Parathyroid adenoma (tissue), 2 donors: ENCODE data around the gene CNGA2.
"Not testable (repeated sequence)": the region's sequence is repeated elsewhere in the genome, so short reads cannot be mapped to it uniquely, and the experiment has no call there.

ENCODE experiments used
- H2AFZ ChIP-seq: fragments of 300-600 bp; sonication (generic); one replicate; pipeline ENCODE4 v1.7.0; 2017; ENCODE audit warnings: antibody characterized with exemption, mild to moderate bottlenecking
- H3K27ac ChIP-seq: fragments of 300-600 bp; sonication (generic); one replicate; pipeline ENCODE4 v1.7.0; 2017
- H3K27me3 ChIP-seq: fragments of 300-600 bp; sonication (generic); one replicate; pipeline ENCODE4 v1.7.0; 2017; ENCODE audit warnings: low read length; ENCODE audit not compliant: control insufficient read depth, insufficient read depth
- H3K36me3 ChIP-seq: fragments of 300-600 bp; sonication (generic); one replicate; pipeline ENCODE4 v1.7.0; 2017; ENCODE audit warnings: low read length; ENCODE audit not compliant: control insufficient read depth, insufficient read depth
- H3K4me1 ChIP-seq: fragments of 300-600 bp; sonication (generic); one replicate; pipeline ENCODE4 v1.7.0; 2017; ENCODE audit warnings: control low read depth
- H3K4me2 ChIP-seq: fragments of 300-600 bp; sonication (generic); one replicate; pipeline ENCODE4 v1.7.0; 2017; ENCODE audit warnings: low read length
- H3K4me3 ChIP-seq: fragments of 300-600 bp; sonication (generic); one replicate; pipeline ENCODE4 v1.7.0; 2017; ENCODE audit warnings: low read depth, low read length
- H3K79me2 ChIP-seq: fragments of 300-600 bp; sonication (generic); one replicate; pipeline ENCODE4 v1.7.0; 2017; ENCODE audit warnings: control low read depth
- H3K9ac ChIP-seq: fragments of 300-600 bp; sonication (generic); one replicate; pipeline ENCODE4 v1.7.0; 2017; ENCODE audit warnings: mild to moderate bottlenecking
- H3K9me3 ChIP-seq: fragments of 300-600 bp; sonication (generic); one replicate; pipeline ENCODE4 v1.7.0; 2017; ENCODE audit warnings: low read length; ENCODE audit not compliant: control insufficient read depth
- TF ChIP-seq, protein P1 (sequence below): fragments of 300-600 bp; sonication (generic); IDR thresholded peaks from one replicate; pipeline ENCODE4 v1.7.0; 2017; ENCODE audit warnings: antibody characterized with exemption, mild to moderate bottlenecking
- donor health status: primary hyperparathyroidism.

Gene CNGA2

DNA sequence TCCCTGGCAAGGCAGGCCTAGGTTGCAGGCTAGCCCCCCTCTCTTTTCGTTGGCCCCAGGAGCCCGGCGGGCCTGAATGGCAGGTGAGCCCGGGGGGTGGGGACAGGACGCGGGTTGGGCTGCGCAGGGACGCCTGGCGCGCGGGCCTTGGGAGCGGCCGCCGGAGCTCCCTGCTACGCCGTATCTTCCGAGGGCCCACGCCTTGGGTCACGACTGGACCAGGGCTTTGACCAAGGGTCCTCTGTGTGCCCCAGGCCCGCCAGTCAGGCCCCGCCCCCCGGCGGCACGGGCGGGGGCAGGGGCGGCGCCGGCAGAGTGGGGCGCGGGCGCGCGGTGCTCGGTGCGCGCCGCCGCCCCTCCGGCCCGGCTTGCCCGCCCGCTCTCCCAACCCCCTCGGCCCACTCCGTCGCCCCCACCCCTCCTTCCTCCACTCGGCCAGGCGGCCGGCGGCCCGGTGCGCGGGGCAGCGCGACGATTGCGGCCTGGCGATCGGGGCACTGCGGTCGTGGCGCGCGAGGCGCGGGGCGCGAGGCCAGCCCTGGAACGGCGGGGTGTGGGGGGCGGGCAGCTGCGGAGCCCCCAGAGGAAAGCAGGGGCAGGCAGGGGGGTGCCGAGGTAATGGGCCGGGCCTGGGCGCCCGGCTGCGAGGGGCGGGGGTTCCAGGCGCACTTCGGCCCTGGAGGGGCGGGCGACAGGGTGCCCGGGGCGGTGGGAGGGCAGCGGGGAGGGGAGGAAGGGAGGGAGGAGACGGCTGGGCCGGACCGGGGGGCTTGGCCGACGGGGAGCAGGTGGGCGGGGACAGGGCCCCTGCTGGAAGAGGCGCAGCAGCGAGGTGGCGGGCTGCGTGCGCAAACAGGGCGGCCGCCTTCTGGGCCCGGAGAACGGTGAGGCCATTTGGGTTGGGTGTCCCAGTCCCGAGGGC lies 39.6 kb upstream of the CNGA2 start, which contains the start of gene PRRG3:
Gene PRRG3 (plus strand): TSS at position 798 of the 922 bp plus-strand sequence. CDS start 3,357 bp downstream, outside the sequence.
- TF ChIP-seq, protein P1, sequence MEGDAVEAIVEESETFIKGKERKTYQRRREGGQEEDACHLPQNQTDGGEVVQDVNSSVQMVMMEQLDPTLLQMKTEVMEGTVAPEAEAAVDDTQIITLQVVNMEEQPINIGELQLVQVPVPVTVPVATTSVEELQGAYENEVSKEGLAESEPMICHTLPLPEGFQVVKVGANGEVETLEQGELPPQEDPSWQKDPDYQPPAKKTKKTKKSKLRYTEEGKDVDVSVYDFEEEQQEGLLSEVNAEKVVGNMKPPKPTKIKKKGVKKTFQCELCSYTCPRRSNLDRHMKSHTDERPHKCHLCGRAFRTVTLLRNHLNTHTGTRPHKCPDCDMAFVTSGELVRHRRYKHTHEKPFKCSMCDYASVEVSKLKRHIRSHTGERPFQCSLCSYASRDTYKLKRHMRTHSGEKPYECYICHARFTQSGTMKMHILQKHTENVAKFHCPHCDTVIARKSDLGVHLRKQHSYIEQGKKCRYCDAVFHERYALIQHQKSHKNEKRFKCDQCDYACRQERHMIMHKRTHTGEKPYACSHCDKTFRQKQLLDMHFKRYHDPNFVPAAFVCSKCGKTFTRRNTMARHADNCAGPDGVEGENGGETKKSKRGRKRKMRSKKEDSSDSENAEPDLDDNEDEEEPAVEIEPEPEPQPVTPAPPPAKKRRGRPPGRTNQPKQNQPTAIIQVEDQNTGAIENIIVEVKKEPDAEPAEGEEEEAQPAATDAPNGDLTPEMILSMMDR: no peak
- no peak within 1 kb of the TSS for H3K27ac ChIP-seq
- no peaks in the 10 kb centered on the region for H3K79me2 ChIP-seq
- H3K4me3 ChIP-seq: no peak within 1 kb of the TSS
- H3K9me3 ChIP-seq: no peaks in the 10 kb centered on the region
- no peaks in the 10 kb centered on the region for H3K36me3 ChIP-seq
- no peak within 1 kb of the TSS for H3K9ac ChIP-seq
- H3K4me1 ChIP-seq: no peaks in the 10 kb centered on the region
- no peak within 1 kb of the TSS for H3K4me2 ChIP-seq
- H2AFZ ChIP-seq: no peak within 1 kb of the TSS
- H3K27me3 ChIP-seq: no peaks in the 10 kb centered on the region

DNA sequence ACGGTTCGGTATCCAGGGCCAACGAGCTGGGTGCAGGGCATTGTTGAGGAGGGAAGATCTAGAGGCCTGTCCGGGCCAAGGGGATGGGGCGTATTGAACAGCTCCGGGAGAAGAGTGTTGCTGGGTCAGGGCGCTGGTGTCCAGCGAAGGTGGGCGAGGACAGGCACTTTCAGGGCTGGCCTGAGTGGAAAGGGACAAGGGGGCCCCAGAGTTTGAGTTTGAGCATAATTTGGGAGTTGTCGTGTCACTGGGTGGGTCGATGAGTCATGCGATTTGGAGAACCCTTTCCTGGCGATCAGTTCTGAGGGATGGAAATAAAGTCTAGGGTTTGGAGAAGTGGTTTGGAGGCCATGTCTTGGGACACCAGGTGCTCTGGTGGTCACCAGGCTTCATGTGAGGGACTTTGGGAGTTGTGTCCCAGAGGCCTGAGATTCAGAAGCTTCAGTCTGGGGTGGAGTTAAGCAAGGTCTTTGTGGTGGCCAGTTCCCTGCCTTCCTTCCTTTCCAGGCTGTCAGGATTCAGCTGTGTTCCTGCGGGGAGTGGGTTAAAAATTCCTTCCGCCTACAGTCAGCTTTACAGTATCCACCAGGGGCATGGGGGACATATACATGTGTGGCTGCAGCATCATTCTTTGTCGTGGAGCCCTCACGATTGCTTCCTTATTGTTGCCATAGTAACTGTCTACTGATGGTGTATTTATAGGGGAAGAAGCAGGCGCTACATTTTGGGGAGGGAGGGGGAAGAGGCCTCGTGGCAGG lies 38.8 kb upstream of the CNGA2 start:
- TF ChIP-seq, protein P1: no peak
- H3K36me3 ChIP-seq: no peaks in the 10 kb centered on the region
- H2AFZ ChIP-seq: no peak overlapping the region
- no peaks in the 10 kb centered on the region for H3K79me2 ChIP-seq
- H3K4me1 ChIP-seq: no peaks in the 10 kb centered on the region
- H3K4me3 ChIP-seq: no peak overlapping the region
- H3K9ac ChIP-seq: no peak overlapping the region
- H3K4me2 ChIP-seq: no peak overlapping the region
- no peaks in the 10 kb centered on the region for H3K9me3 ChIP-seq
- no peak overlapping the region for H3K27ac ChIP-seq
- no peaks in the 10 kb centered on the region for H3K27me3 ChIP-seq

GRCh38 chrX:151697082-151697481 lies 37.5 kb upstream of the CNGA2 start:
- H3K9me3 ChIP-seq, H2AFZ ChIP-seq, H3K9ac ChIP-seq, H3K36me3 ChIP-seq, H3K27me3 ChIP-seq, H3K4me3 ChIP-seq, H3K4me1 ChIP-seq, H3K79me2 ChIP-seq, H3K4me2 ChIP-seq, H3K27ac ChIP-seq: not testable (repeated sequence)

GRCh38 chrX:151697522-151697921 lies 37.0 kb upstream of the CNGA2 start:
- Histone ChIP-seq H3K4me3 (no peak overlapping the region), H3K4me1 (no peaks in the 10 kb centered on the region), H3K9me3 (no peaks in the 10 kb centered on the region), H2AFZ (no peak overlapping the region), H3K79me2 (no peaks in the 10 kb centered on the region), H3K4me2 (no peak overlapping the region), H3K9ac (no peak overlapping the region), H3K36me3 (no peaks in the 10 kb centered on the region), H3K27me3 (no peaks in the 10 kb centered on the region), H3K27ac (no peak overlapping the region)
- TF ChIP-seq, protein P1: no peak

- Histone ChIP-seq H3K9ac (no peak overlapping the region), H3K27me3 (no peaks in the 10 kb centered on the region), H3K36me3 (no peaks in the 10 kb centered on the region), H2AFZ (no peak overlapping the region), H3K4me1 (no peaks in the 10 kb centered on the region), H3K79me2 (no peaks in the 10 kb centered on the region), H3K27ac (no peak overlapping the region), H3K4me2 (no peak overlapping the region), H3K4me3 (no peak overlapping the region), H3K9me3 (no peaks in the 10 kb centered on the region)
- TF ChIP-seq, protein P1: no peak
These were observed 36.1 kb upstream of the CNGA2 start for GRCh38 chrX:151698485-151698884.
